NK-92 treated with Interleukin-12 subunit alpha and Interleukin-12 subunit beta, amount 100 ng/mL, for 24 hours (cell line): Measurements from ENCODE around the gene SEMA3E.
"Not testable (repeated sequence)": the region's sequence is repeated elsewhere in the genome, so short reads cannot be mapped to it uniquely, and the experiment has no call there.

Experiments used
- DNase-seq: peaks from one replicate; lab custom pipeline; 2025; lab: John Stamatoyannopoulos, UW

The SEMA3E gene

DNA sequence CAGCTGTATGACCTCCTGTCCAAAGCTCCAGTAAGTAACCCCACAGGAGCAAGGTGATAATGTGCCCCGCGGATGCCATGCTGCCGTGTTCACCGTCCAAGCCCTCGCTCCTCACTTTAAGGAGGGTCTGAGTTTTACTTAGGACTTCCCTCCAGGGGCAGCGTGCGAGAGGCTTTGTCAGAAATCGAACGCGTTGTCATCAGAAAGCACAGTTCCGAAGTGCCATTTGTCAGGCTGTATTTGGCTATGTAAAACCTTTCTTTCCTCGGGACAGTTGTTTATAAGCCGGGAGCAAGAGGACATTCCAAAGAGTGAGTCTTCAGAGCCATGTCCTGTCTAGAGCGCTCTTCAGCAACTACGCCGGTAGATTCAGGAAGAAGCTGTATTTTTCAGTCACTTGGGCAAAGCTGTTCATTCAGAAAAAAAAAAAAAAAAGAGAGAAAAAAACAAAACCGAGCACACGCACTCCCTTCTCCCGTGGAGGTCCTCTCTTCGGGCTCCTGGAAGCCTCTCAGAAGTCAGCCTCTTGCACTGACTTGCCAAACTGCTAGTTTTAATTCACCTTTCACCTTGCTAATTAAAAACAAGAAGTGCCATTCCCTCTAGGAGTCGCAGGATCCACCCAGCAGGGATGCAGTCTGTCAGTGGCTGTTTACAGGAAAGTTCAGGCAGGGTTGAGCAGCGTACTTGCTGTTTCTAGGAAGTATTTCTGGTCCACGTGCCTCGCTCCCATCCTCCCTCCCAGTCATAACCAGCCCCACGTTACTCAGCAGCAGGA lies at the start of gene SEMA3E:
Gene SEMA3E (minus strand): TSS at position 676 of the 778 bp plus-strand sequence.
- no peak for DNase-seq

DNA sequence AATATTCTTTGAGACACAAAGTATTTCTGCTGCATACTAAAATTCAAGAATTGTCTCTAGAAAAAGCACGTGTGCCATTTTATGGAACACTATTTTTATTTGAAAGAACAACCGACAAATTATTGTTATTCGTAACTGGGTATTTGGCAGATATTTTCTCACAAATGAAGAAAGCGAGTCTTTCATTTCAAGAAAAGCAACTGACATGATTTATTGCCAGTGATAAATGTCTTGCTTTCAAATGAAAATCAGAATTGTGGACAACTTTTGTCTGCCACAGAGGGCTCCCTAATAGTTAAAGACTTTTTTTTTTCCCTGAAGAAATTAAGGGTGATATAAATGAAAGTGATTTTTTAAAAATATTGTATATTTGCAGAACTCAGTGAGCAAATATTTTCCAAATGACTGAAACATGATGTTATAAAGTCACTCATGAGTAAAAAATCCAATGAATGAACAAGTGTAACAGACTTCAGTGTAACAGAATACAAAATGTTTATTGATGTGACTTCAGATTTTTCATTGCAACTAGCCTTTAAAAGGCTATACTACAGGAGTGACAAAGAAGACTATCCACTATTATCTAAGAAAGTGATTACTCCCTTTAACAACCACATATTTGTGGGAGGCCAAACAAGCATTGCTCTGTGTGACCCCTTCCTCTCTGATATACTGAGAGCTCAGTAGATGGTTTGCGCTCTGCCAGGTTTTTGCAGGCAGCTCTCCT lies 49.0 kb upstream of the SEMA3E start:
- no peak for DNase-seq

DNA sequence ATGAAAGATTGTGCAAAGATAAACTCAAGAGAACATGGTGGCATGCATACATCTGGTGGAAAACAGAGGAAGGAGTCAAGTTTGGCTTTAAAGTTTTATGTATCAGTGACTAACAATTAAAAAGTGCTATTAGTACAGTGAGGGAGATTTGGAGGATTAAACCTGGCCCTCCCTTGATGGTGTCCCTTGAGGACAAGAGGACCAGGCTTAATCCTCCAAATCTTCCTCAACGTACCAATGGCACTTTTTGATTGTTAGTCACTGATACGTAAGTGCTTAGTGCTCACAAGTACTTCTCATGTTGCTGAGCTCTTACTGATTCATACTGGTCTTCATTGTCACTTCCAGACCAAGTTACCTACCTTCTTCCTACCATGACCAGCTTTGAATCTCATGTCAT lies 47.2 kb upstream of the SEMA3E start:
- no peak for DNase-seq

DNA sequence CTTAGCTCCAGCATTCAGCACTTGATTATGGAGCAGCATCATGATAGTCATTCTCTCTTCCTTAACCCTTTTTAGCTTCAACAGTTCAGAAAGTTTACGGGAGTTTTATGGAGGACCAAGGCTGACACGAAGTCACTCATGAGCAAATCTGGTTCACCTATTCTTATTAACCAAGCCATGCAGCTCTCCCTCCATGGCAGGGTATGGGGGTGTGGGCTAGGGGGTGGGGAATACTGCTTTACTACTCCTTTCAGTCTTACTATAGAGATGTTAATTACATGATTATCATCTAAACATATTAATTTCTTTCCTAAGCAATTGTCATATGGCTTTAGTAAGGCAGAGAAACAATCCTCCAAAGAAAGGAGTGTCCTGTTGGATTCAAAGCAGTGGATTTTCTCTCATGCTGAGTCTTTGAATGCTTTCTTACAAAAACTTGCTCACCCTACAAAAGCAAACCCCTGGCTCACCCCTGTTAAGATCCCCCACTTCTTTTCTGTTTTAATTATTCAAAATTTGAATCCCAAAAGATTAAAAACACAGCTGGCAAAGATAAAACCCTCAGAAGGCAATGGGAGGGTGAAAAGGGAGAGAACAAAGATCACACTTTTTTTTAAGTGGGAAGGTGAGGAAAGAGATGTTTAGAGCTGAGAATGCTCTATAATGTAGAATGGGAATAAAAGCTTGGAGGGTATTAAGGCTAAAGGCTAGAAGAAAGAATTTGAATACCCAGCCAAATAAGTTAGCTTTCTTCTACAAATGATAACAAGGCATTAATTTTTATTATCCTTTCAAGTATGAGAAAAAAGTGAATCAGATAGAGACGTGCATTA lies 46.4 kb upstream of the SEMA3E start:
- DNase-seq, result no peak

DNA sequence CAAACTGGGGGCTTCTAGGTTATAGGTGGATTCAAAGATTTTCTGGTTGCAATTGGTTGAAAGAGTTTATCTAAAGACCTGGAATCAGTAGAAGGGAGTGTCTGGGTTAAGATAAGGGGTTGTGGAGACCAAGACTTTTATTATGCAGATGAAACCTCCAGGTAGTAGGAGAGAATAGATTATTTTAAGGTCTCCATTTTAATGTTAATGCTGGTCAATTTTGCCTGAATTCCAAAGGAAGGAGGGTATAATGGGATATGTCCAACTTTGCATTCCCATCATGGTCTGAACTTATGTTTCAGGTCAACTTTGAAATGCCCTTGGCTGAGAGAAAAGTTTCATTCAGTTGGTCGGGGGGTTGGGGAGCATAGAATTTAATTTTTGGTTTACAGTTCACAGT lies 44.3 kb upstream of the SEMA3E start:
- DNase-seq, result no peak

DNA sequence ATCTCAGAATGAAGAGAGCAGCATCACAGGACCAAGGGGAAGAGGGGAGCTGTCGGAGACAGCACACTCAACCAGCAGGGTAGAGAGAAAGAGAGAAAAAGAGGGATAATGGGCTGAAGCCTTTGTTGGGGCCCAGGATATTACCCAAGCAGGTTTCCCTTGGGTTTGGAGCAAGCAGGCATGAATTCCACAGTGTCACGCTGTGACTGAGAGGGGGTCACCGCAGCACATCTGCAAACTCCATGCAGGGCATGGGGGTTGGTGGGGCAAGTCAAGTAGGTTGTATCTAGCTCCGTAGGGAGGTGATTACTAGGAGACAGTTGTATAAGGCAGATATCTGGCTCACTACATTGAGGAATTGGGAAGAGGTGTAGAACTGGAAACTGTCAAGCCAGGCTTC lies 42.2 kb upstream of the SEMA3E start:
- DNase-seq, result no peak

DNA sequence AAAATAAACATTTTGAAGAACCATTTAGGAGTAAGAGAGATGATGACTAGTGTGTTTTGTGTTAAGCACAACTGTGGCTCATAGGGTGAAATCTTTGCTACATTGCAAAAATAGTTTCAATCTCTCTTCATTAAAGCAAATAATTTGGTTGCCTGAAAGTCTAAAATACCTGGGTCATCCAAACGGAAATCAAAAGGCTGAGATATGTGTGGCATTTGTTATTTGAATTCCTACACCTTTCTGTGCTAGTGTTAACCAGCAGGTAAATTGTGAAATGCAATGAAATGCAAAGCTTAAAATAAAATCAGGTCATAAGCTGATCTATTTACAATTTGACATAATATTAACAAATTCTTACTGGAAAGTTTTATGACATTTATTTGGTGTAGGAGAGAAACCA lies 40.9 kb upstream of the SEMA3E start:
- no peak for DNase-seq

DNA sequence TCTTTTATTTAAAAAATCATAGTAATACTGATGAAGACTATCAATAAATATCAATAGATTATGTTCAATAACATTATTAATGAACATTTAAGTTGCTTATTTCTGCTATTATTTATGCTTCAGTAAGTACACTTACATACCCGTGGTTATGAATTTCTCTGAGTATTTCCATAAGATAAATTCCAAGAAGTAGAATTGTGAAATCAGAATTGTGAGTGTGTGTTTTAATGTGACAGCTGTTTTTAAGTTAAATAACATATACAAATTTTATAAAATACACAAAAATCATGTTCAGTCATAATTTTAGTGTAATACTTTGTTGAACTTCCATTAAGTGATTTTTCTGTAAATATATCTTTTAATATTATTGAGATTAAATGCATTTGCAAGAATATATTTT lies 37.5 kb upstream of the SEMA3E start:
- DNase-seq, result no peak

DNA sequence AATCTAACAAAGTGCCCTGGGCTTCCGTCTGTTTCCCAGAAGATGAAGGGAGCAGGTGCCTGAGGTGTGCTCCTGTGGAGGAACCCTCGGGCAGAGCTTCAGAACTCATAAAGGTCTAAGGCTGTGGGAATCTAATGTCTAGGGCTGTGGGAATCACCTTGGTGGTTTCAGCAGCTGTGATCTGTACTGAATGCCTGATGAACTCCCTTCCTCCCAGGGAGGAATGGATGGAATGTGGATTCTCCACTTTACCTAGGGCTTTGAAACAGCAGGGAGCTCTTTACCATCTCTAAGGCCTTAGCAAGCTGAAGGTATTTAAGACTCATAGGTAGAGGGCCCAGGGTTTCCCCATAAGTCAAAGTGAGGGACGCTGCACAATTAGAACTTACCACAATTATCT lies 36.0 kb upstream of the SEMA3E start:
- no peak for DNase-seq

DNA sequence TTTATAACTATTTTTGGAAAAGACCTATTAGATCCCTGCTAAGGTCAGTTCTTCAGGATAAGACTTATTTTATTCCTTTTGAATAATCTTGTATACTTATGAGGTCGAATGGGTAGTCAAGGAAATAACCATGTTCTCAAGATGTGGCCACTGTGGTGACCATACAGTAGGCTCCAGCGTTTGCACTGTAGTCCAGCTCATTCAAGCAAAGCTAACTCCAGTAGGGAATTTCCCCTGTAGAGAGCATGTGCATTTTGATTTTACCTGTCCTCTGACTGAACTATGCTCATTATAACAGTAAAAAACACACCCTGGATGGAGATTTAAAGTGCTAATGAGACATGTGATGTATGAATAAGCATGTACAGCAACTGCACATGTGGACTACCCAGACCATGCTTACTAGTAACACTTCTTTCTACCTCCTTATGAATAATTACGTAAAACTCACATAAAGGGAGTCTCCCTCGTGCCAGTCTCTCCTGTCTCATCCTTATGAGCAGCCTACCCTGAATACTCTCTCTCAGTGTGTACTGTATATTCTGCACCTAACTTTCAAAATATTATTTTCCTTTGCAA lies 32.4 kb upstream of the SEMA3E start:
- no peak for DNase-seq

DNA sequence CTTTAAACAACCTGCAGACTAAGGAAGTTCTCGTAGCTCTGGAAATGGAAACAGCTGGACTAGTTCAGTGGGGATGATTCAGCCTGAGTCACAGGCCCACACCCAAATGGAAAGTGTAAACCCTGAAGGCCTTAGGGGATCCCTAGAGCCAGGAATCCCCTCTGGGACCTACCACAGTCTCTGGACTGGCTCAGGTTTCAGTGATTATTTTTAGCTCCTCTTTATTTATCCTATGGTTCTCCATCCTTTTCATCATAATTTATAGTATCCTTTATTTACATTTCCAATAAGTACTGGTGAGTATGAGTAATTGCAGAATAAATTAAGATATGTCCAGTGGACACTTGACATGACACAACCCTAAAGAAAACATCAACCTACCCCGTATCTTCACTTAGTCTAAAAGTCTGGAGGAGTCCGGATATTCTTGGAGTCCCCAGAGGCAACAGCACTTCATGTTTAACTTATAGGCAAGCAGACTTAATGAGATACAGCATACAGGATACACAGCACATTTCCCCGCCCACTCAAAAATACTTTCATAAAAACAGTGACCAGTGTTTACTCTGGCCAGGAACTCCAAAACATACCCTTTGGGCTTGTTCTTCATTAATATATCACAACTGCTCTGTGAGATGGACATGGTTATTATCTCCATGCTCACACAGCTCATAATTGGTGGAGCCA lies 28.4 kb upstream of the SEMA3E start:
- no peak for DNase-seq

DNA sequence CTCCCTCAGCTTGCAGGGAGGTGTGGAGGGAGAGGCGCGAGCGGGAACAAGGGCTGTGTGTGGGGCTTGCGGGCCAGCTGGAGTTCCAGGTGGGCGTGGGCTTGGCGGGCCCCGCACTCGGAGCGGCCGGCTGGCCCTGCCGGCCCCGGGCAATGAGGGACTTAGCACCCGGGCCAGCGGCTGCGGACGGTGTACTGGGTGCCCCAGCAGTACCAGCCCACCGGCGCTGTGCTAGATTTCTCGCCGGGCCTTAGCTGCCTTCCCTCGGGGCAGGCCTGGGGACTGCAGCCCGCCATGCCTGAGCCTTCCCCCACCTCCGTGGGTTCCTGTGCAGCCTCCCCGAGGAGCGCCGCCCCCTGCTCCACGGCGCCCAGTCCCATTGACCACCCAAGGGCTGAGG lies 24.4 kb upstream of the SEMA3E start:
- not testable (repeated sequence) for DNase-seq

DNA sequence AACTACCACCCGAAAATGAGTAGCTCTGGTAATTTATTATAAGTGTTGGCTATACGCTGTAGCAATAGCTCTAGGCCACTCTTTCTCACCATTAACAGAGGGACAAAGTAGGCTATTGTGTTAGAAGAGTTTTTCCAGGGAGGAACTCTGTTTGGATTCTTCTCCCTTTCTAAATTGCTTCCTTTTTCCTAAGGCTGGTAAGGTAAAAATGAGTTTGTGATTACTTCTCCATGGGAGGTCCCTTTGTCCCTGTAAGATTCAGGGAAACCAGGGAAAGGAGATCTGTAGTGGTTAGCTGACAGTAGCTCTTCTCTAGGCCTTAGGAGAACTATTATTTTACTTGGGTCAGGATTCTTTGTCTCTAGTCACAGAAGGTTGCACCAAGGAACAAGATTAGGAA lies 23.2 kb upstream of the SEMA3E start:
- DNase-seq, result no peak

DNA sequence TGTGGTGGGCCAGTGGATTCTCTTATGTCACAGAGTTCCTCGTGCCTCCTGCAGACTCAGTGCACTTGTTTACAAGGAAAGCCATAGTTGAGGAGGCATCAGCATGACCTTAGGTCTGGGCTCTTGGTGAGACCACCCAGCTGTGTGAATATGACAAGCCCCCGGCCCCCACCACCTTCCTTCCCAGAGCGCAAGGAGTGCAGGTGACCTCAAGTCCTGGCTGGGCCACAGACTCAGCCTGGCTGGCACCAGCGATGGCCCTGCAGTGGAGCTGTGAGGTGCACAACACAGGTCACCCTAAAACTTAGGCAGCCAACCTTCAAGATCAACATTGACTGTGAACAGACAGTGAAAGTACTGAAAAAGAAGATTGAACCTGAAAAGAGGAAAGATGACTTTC lies 14.2 kb upstream of the SEMA3E start:
- no peak for DNase-seq

DNA sequence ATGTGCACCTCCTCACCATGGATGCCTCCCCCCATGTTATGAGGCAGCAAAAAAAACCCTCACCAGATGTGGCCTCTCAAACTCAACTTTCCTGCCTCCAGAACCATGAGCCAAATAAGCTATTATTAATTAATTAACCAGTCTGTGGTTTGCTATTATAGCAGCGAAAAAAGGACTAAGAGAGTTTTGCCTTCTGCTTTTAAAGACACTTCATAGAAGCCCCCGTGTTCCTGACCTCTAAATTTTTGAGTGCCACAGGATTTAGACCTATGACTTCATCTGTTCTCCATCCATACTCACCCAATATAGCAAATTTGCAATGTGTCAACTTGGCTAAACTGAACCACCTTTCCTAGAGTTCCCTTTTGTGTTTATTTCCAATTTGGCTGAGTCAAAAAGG lies 9.2 kb upstream of the SEMA3E start:
- DNase-seq, result no peak

DNA sequence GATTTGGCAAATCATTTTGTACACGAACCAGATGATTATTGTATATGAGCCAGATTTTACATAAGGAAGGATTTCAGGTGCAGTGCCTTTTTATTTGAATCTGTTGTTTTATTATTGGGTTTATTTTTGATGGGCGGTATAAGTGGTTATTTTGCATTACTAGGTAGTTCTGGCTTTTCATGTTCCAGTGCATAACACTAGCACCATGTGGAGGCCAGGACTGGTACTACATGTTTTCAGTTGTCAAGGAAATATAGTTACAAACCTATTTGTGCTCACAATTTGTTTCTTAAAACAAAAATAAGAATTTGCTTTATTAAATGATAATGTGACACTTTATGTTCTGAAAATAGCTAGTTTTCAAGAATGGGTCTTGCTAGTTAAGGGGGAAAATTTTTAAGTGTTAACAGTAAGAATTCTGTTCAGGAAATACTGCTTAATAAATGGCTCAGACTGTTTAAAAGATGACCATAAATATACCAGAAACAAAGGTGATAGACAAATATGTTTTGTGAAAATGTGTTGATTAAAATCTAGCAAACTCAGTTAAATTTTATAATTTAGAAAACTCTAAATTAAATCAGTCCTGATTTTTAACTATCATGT lies 7.1 kb upstream of the SEMA3E start:
- DNase-seq, result no peak

DNA sequence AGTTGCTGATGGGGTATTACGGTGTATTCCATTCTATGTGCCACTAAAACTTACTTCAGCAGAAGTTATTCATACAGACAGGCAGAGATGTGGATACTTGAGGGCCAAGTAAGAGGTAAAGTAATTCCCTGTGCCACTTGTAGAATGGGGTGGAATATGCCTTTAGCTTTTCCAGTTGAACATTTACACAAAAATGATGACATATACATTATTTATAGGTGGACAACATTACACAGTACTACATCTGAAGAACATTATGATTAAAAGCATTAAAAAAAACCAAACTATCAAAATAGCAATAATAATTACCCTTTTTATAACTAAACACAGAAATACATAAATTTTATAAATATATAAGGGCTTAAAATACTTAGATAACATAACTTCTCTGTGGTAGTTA lies 3.5 kb upstream of the SEMA3E start:
- no peak for DNase-seq

DNA sequence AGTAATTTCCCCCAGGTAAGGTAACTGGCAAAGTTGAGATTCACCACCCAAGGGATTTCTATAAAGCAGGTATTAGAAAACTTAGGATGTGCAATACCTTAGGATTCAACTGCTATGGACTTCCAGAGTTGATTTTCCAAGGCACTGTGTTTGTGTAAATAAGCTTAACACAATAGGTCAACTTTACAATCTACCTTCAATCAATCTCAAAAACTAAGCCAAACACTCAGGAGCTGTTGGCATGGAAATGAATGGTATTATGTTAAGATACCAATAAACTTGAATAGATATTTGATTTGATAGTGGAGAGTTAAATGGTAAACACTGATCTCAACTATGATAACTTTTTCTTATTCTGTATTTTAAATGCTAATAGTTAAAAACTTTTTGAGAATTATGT lies 762 bp upstream of the SEMA3E start:
- no peak for DNase-seq

DNA sequence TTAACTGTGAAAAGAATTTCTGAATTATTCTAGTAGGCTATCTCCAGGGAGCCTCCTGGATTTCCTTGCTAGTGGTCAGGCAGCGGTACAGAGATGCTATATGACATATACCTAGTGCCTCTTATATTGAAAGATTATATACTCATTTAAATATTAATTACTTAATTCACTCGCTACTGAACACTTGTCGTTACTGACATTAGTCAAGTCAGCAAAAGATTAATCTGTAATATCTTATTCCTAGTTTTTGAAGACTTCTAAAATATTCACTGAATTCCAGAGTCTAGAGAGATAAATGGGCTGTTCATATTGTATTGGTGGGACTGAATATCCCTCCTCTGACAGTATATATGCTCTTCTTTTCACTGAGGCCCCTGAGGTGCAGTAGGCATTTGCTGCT lies 2.9 kb downstream of the SEMA3E start:
- no peak for DNase-seq

DNA sequence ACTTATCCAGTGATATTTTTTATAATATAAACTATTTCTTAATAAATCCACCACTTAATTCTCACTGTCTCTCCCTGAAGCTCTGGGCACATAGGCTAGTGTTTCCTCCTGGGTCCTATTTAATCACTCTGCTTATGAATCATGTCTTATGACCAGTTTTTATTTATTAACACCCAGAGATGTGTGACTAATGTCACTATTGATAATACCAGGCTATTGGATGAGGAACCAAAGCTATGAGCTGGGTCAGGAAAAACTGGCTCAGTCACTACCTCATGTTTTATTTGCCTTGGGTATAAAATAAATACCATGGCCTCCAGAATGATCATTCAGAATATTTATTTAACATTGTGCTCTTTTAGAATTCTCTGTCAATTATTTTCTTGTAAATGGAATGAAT lies 5.2 kb downstream of the SEMA3E start:
- no peak for DNase-seq

DNA sequence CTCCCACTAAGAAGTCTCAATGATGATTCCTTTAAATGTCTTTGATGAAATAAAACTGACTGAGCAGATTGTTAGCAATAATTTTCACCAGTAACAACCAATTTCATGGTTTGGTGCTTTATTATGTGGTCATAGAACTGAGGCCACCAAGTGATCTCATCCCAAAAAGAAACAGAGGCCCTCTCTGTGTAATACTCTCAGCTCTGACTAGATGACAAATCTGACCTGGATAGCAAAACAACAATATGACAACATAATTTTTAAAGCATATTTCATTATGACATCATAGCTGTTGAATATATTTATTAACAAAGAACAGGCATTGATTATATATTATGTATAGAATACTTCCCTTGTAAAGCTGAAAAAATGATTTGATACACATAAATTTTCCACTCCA lies 5.9 kb downstream of the SEMA3E start:
- no peak for DNase-seq
